IMR-90 (cell line): ENCODE results near the gene HTR1E. TPM values are rescaled to one million over a fixed set of nuclear protein-coding genes. Genes with fewer than 3 reads are reported as not detected.

Source experiments
- ATAC-seq: fragments of 200-7000 bp; cut with Tn5 transposase; 2 replicates; pipeline ENCODE4 v1.9.1; 2020; ENCODE audit warnings: low read depth, mild to moderate bottlenecking, moderate library complexity
- BruUV-seq: library from RNA; stranded (reverse); fragments of 400-500 nt; replicated peaks from 2 replicates; lab custom pipeline; 2021; lab: Mats Ljungman, UMichigan
- CTCF ChIA-PET: fragments of 300-600 bp; formaldehyde crosslinking; extraction: SDS; loops from one replicate; lab custom pipeline; 2021; ENCODE audit warnings: antibody characterized with exemption; lab: Yijun Ruan, JAX
- POLR2A ChIA-PET: fragments of 300-600 bp; sonication (Branson Sonifier 250); formaldehyde crosslinking; loops from one replicate; lab custom pipeline; 2022; ENCODE audit warnings: antibody characterized with exemption; ENCODE audit not compliant: unreplicated experiment; lab: Charles Lee
- DNase-seq: peaks from one replicate; pipeline ENCODE4 v3.0.0; 2013
- H2AFZ ChIP-seq: replicated peaks from 2 replicates; pipeline ENCODE3; 2013; ENCODE audit warnings: low read length, mild to moderate bottlenecking; ENCODE audit not compliant: poor library complexity
- H2AK5ac ChIP-seq: 2 replicates; pipeline ENCODE4 v1.6.1; 2013; ENCODE audit warnings: low read depth, low read length, inconsistent platforms
- H2AK9ac ChIP-seq: replicated peaks from 2 replicates; pipeline ENCODE3; 2013; ENCODE audit warnings: mild to moderate bottlenecking, low read depth, low read length, moderate library complexity; ENCODE audit not compliant: poor library complexity
- H2BK120ac ChIP-seq: 2 replicates; pipeline ENCODE4 v1.6.1; 2013; ENCODE audit warnings: low read depth, low read length, inconsistent platforms
- H2BK15ac ChIP-seq: 3 replicates; pipeline ENCODE4 v1.6.1; 2013; ENCODE audit warnings: low read depth, low read length, inconsistent platforms
- H2BK20ac ChIP-seq: 2 replicates; pipeline ENCODE4 v1.6.1; 2013; ENCODE audit warnings: low read depth, mild to moderate bottlenecking, inconsistent platforms, low read length, moderate library complexity
- H2BK5ac ChIP-seq: 2 replicates; pipeline ENCODE4 v1.6.1; 2013; ENCODE audit warnings: mild to moderate bottlenecking, low read depth, low read length, inconsistent platforms; ENCODE audit not compliant: poor library complexity, severe bottlenecking
- H3K14ac ChIP-seq: replicated peaks from 2 replicates; pipeline ENCODE4 v1.6.1; 2013; ENCODE audit warnings: low read depth, low read length, inconsistent platforms
- H3K18ac ChIP-seq: 2 replicates; pipeline ENCODE4 v1.6.1; 2013; ENCODE audit warnings: low read depth, low read length, control low read depth
- H3K23ac ChIP-seq: 2 replicates; pipeline ENCODE4 v1.6.1; 2013; ENCODE audit warnings: low read depth, low read length, inconsistent platforms
- H3K27ac ChIP-seq: 2 replicates; pipeline ENCODE4 v1.5.1; 2013; ENCODE audit warnings: mild to moderate bottlenecking, control low read depth, low read length; ENCODE audit not compliant: insufficient read depth
- H3K27me3 ChIP-seq: 2 replicates; pipeline ENCODE4 v1.6.1; 2013; ENCODE audit warnings: low read length; ENCODE audit not compliant: control insufficient read depth, insufficient read depth
- H3K36me3 ChIP-seq: 2 replicates; pipeline ENCODE4 v1.6.1; 2013; ENCODE audit warnings: low read length, mixed read lengths; ENCODE audit not compliant: control insufficient read depth, insufficient read depth
- H3K4ac ChIP-seq: 2 replicates; pipeline ENCODE4 v1.6.1; 2013; ENCODE audit warnings: low read depth, low read length, inconsistent platforms
- H3K4me1 ChIP-seq: 2 replicates; pipeline ENCODE4 v1.6.1; 2013; ENCODE audit warnings: low read length, mixed read lengths; ENCODE audit not compliant: control insufficient read depth, insufficient read depth
- H3K4me2 ChIP-seq: 2 replicates; pipeline ENCODE4 v1.6.1; 2013; ENCODE audit warnings: low read depth, mild to moderate bottlenecking, control low read depth, low read length, moderate library complexity
- H3K4me3 ChIP-seq: 2 replicates; pipeline ENCODE4 v1.5.1; 2013; ENCODE audit warnings: low read depth, mild to moderate bottlenecking, control low read depth, low read length, moderate library complexity; ENCODE audit not compliant: insufficient read depth
- H3K56ac ChIP-seq: 2 replicates; pipeline ENCODE4 v1.6.1; 2013; ENCODE audit warnings: low read length, inconsistent platforms; ENCODE audit not compliant: insufficient read depth; ENCODE audit errors: extremely low read depth
- H3K79me1 ChIP-seq, 2 experiments: 2 replicates each; pipeline ENCODE4 v1.6.1; 2013; ENCODE audit warnings: low read length in 2 of 2, inconsistent platforms in 1 of 2, low read depth in 1 of 2
- H3K9ac ChIP-seq: 2 replicates; pipeline ENCODE4 v1.6.1; 2013; ENCODE audit warnings: low read depth, low read length, control low read depth
- H3K9me1 ChIP-seq: 2 replicates; pipeline ENCODE4 v1.6.1; 2013; ENCODE audit warnings: low read length, inconsistent platforms; ENCODE audit not compliant: insufficient read depth
- H3K9me3 ChIP-seq: 2 replicates; pipeline ENCODE4 v1.6.1; 2013; ENCODE audit warnings: low read length; ENCODE audit not compliant: control insufficient read depth, insufficient read depth
- H4K20me1 ChIP-seq: 2 replicates; pipeline ENCODE4 v1.6.1; 2013; ENCODE audit warnings: low read length, inconsistent platforms; ENCODE audit not compliant: insufficient read depth
- H4K5ac ChIP-seq: 2 replicates; pipeline ENCODE4 v1.6.1; 2013; ENCODE audit warnings: mild to moderate bottlenecking, low read depth, low read length, control low read depth
- H4K8ac ChIP-seq, 2 experiments: 2 replicates each; pipeline ENCODE4 v1.6.1; 2013; ENCODE audit warnings: low read depth in 2 of 2, low read length in 2 of 2, control low read depth in 1 of 2, inconsistent platforms in 1 of 2
- H4K91ac ChIP-seq: 2 replicates; pipeline ENCODE4 v1.6.1; 2013; ENCODE audit warnings: low read depth, low read length, inconsistent platforms; ENCODE audit not compliant: insufficient read depth
- CHD1 ChIP-seq: IDR thresholded peaks from 2 replicates; pipeline ENCODE4 v1.6.1; 2012; ENCODE audit warnings: low read depth, low read length, improper control_type of control experiment
- FOS ChIP-seq: fragments of 150-350 bp; IDR thresholded peaks from 2 replicates; pipeline ENCODE4 v1.6.1; 2016; ENCODE audit warnings: low read depth, low read length
- MAFK ChIP-seq: IDR thresholded peaks from 2 replicates; pipeline ENCODE4 v1.6.1; 2012; ENCODE audit warnings: low read depth, low read length, improper control_type of control experiment
- MAZ ChIP-seq: IDR thresholded peaks from 2 replicates; pipeline ENCODE4 v1.6.1; 2012; ENCODE audit warnings: low read depth, mild to moderate bottlenecking, low read length, improper control_type of control experiment, moderate library complexity, borderline replicate concordance
- MXI1 ChIP-seq: IDR thresholded peaks from 2 replicates; pipeline ENCODE4 v1.6.1; 2012; ENCODE audit warnings: low read depth, mild to moderate bottlenecking, low read length, moderate library complexity, borderline replicate concordance
- NFE2L2 ChIP-seq: fragments of 150-350 bp; IDR thresholded peaks from 2 replicates; pipeline ENCODE4 v1.6.1; 2016; ENCODE audit warnings: low read depth, mild to moderate bottlenecking, low read length
- POLR2A ChIP-seq: IDR thresholded peaks from 2 replicates; pipeline ENCODE4 v1.6.1; 2012; ENCODE audit warnings: mild to moderate bottlenecking, low read depth, low read length
- RAD21 ChIP-seq: IDR thresholded peaks from 2 replicates; pipeline ENCODE4 v1.6.1; 2012; ENCODE audit warnings: low read length, improper control_type of control experiment
- RCOR1 ChIP-seq: IDR thresholded peaks from 2 replicates; pipeline ENCODE4 v1.6.1; 2012; ENCODE audit warnings: mild to moderate bottlenecking, low read length, improper control_type of control experiment; ENCODE audit not compliant: insufficient replicate concordance
- RFX5 ChIP-seq: IDR thresholded peaks from 2 replicates; pipeline ENCODE4 v1.8.0; 2012; ENCODE audit warnings: low read depth, mild to moderate bottlenecking, low read length, moderate library complexity
- SMC3 ChIP-seq: fragments of 150-350 bp; IDR thresholded peaks from 2 replicates; pipeline ENCODE4 v1.6.1; 2016; ENCODE audit warnings: low read depth, mild to moderate bottlenecking, antibody characterized with exemption, low read length, moderate library complexity
- WGBS, 2 experiments: methylation state at CpG; one replicate each; pipeline versions ENCODE4 v1.1.5 to v1.1.7; 2013; ENCODE audit warnings: missing lambda C conversion rate in 2 of 2; ENCODE audit not compliant: insufficient read length in 1 of 2; ENCODE audit errors: extremely low coverage in 2 of 2; 5-methylcytosine and 5-hydroxymethylcytosine counted together
- dilution Hi-C: fragments of 300-500 bp; cut with HindIII; formaldehyde crosslinking; loops from one replicate; pipeline ENCODE4 v1.14.3; 2018; ENCODE audit warnings: low sequenced_read_pairs; ENCODE audit not compliant: unreplicated experiment
- in situ Hi-C: fragments of 300-500 bp; cut with MboI; formaldehyde crosslinking; loops from 3 replicates; pipeline ENCODE4 v1.14.3; 2019; ENCODE audit warnings: low sequenced_read_pairs, inconsistent platforms, mixed read lengths
- intact Hi-C: fragments of 100-400 bp; cut with micrococcal nuclease; formaldehyde crosslinking; loops from 2 replicates; pipeline ENCODE4 v1.10.0; 2022
- polyA plus RNA-seq, 3 experiments: library from polyadenylated mRNA; depleted of rRNA; stranded (reverse); fragments of >200 nt; gene quantifications; 2 replicates each; pipeline ENCODE4 v1.2.3, GENCODE V29; 2012; ENCODE audit warnings: low replicate concordance in 1 of 3
- total RNA-seq: library from RNA; depleted of rRNA; stranded (reverse); fragments of >200 nt; gene quantifications from 2 replicates; pipeline ENCODE4 v1.2.3, GENCODE V29; 2012
- TF ChIP-seq, protein P1 (sequence below): fragments of 150-350 bp; IDR thresholded peaks from 2 replicates; pipeline ENCODE4 v1.6.1; 2016; ENCODE audit warnings: low read depth, mild to moderate bottlenecking, low read length, moderate library complexity, borderline replicate concordance
- TF ChIP-seq, protein P2 (sequence below): fragments of 150-350 bp; IDR thresholded peaks from 2 replicates; pipeline ENCODE4 v1.6.1; 2017; ENCODE audit warnings: mild to moderate bottlenecking, antibody characterized with exemption, low read length, low read depth

Gene HTR1E
- total and polyA plus RNA-seq, 2 of the 4 experiments (the other 2 are of a cell fraction) = not detected

DNA sequence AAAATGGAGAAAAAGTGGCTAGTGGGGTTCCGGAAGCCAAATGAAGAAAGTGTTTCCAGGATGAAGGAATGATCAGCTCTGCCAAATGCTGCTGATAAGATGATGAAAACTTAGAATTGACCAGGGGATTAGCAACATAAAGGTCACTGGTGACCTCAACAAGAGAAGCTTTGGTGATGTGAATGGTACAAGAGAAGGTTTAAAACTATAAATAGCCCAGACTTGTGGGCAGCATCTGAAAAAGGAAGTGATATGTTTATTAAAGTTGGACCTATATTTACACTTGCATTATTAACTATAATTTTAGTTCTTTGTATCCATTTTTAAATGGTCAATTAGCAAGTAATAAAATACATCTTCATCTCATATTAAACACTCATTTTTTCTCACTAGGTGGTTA lies 112.5 kb downstream of the HTR1E start:
- Histone ChIP-seq H4K20me1 (no peaks in the 10 kb centered on the region), H4K91ac (no peak overlapping the region), H3K23ac (no peak overlapping the region), H2BK20ac (no peak overlapping the region), H3K4me3 (no peak overlapping the region), H4K5ac (no peak overlapping the region), H2BK15ac (no peak overlapping the region), H2BK5ac (no peak overlapping the region), H4K8ac (no peak overlapping the region), H3K36me3 (no peaks in the 10 kb centered on the region), H3K27me3 (no peaks in the 10 kb centered on the region), H3K9me3 (no peaks in the 10 kb centered on the region), H3K4me2 (no peak overlapping the region), H2AK5ac (no peak overlapping the region), H2AK9ac (no peak overlapping the region), H3K79me1 (no peaks in the 10 kb centered on the region), H2AFZ (no peak overlapping the region), H2BK120ac (no peak overlapping the region), H3K27ac (no peak overlapping the region), H3K14ac (no peak overlapping the region), H3K9me1 (no peaks in the 10 kb centered on the region), H3K56ac (no peak overlapping the region), H3K18ac (no peak overlapping the region), H3K4me1 (no peaks in the 10 kb centered on the region), H3K4ac (no peak overlapping the region), H3K9ac (no peak overlapping the region)
- WGBS, 2 experiments = 100% methylated on average over 1 of the region's 1 CpG; no CpG with 5 or more reads in 1 of the 2 experiments
- dilution Hi-C loops (no loop called here), in situ Hi-C loops (no loop called here), intact Hi-C loops (no loop called here)
- BruUV-seq = no TSS peak
- TF ChIP-seq SMC3 (no peak), MAZ (no peak), MAFK (no peak), POLR2A (no peak), FOS (no peak), NFE2L2 (no peak), CHD1 (no peak), RAD21 (no peak), RFX5 (no peak), MXI1 (no peak), RCOR1 (no peak)
- TF ChIP-seq, protein P1, sequence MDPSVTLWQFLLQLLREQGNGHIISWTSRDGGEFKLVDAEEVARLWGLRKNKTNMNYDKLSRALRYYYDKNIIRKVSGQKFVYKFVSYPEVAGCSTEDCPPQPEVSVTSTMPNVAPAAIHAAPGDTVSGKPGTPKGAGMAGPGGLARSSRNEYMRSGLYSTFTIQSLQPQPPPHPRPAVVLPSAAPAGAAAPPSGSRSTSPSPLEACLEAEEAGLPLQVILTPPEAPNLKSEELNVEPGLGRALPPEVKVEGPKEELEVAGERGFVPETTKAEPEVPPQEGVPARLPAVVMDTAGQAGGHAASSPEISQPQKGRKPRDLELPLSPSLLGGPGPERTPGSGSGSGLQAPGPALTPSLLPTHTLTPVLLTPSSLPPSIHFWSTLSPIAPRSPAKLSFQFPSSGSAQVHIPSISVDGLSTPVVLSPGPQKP = no peak
- TF ChIP-seq, protein P2, sequence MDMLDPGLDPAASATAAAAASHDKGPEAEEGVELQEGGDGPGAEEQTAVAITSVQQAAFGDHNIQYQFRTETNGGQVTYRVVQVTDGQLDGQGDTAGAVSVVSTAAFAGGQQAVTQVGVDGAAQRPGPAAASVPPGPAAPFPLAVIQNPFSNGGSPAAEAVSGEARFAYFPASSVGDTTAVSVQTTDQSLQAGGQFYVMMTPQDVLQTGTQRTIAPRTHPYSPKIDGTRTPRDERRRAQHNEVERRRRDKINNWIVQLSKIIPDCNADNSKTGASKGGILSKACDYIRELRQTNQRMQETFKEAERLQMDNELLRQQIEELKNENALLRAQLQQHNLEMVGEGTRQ = no peak
- CTCF ChIA-PET = interaction anchor here (1.0 kb wide), 1 partner anchor 21 kb away, joined by 3 read pairs; no protein-coding TSS in a partner anchor
- no peak for ATAC-seq
- no peak for DNase-seq
- POLR2A ChIA-PET = no interaction called here
